HepG2 (cell line): ENCODE data around the gene PTRHD1. TPM values are rescaled to one million over a fixed set of nuclear protein-coding genes. Genes with fewer than 3 reads are reported as not detected.
A peak's percentile ranks its signal among the peaks of the same experiment; 100 is the strongest.

Source experiments
- AKAP8 ChIP-seq: sonication (generic); formaldehyde crosslinking; IDR thresholded peaks from 2 replicates; pipeline ENCODE4 v1.5.1; 2020; ENCODE audit warnings: mild to moderate bottlenecking, missing genetic modification reagents
- BCLAF1 ChIP-seq: fragments of 450-650 bp; IDR thresholded peaks from 2 replicates; pipeline ENCODE4 v1.6.1; 2017; ENCODE audit warnings: mild to moderate bottlenecking
- DNMT1 ChIP-seq: sonication (generic); formaldehyde crosslinking; IDR thresholded peaks from 2 replicates; pipeline ENCODE4 v1.5.1; 2020; ENCODE audit warnings: mild to moderate bottlenecking, missing genetic modification reagents
- FOXP4 ChIP-seq: sonication (generic); formaldehyde crosslinking; IDR thresholded peaks from 2 replicates; pipeline ENCODE4 v1.4.0; 2020; ENCODE audit warnings: missing genetic modification reagents
- GTF2F1 ChIP-seq: fragments of 150-350 bp; IDR thresholded peaks from 2 replicates; pipeline ENCODE4 v1.6.1; 2014; ENCODE audit warnings: low read length
- MTF1 ChIP-seq: sonication (generic); formaldehyde crosslinking; IDR thresholded peaks from 2 replicates; pipeline ENCODE4 v1.5.0; 2020; ENCODE audit warnings: missing genetic modification reagents
- NCOA1 ChIP-seq: sonication (generic); formaldehyde crosslinking; IDR thresholded peaks from 2 replicates; pipeline ENCODE4 v1.9.0; 2021; ENCODE audit warnings: missing genetic modification reagents
- PPARG ChIP-seq: conservative IDR thresholded peaks from 2 replicates; pipeline ENCODE4 v1.6.1; 2016; ENCODE audit warnings: missing biosample characterization, missing genetic modification reagents
- TBX2 ChIP-seq: sonication (generic); formaldehyde crosslinking; IDR thresholded peaks from 2 replicates; pipeline ENCODE4 v1.5.0; 2020; ENCODE audit warnings: missing genetic modification reagents, mild to moderate bottlenecking, borderline replicate concordance
- XRCC5 ChIP-seq: fragments of 200-400 bp; formaldehyde crosslinking; optimal IDR thresholded peaks from 2 replicates; pipeline ENCODE3; 2017; ENCODE audit warnings: mild to moderate bottlenecking, low read length
- ZBTB43 ChIP-seq: sonication (generic); formaldehyde crosslinking; conservative IDR thresholded peaks from 2 replicates; pipeline ENCODE4 v1.4.0; 2020; ENCODE audit warnings: missing genetic modification reagents
- ZBTB49 ChIP-seq: sonication (generic); formaldehyde crosslinking; IDR thresholded peaks from 2 replicates; pipeline ENCODE4 v1.4.0; 2020; ENCODE audit warnings: missing genetic modification reagents, borderline replicate concordance
- ZNF180 ChIP-seq: sonication (generic); formaldehyde crosslinking; IDR thresholded peaks from 2 replicates; pipeline ENCODE4 v1.4.0; 2020; ENCODE audit warnings: low read depth, missing genetic modification reagents, borderline replicate concordance
- ZNF235 ChIP-seq: sonication (generic); formaldehyde crosslinking; IDR thresholded peaks from 2 replicates; pipeline ENCODE4 v1.8.1; 2023; ENCODE audit warnings: mild to moderate bottlenecking, missing genetic modification reagents, borderline replicate concordance
- ZNF446 ChIP-seq: sonication (generic); formaldehyde crosslinking; IDR thresholded peaks from 2 replicates; pipeline ENCODE4 v1.5.0; 2020; ENCODE audit warnings: mild to moderate bottlenecking, missing genetic modification reagents
- ZNF501 ChIP-seq: sonication (generic); formaldehyde crosslinking; IDR thresholded peaks from 2 replicates; pipeline ENCODE4 v1.5.1; 2020; ENCODE audit warnings: mild to moderate bottlenecking, moderate library complexity, missing genetic modification reagents
- ZNF703 ChIP-seq: sonication (generic); formaldehyde crosslinking; IDR thresholded peaks from 2 replicates; pipeline ENCODE4 v1.5.1; 2020; ENCODE audit warnings: missing genetic modification reagents, mild to moderate bottlenecking, moderate library complexity, borderline replicate concordance
- polyA plus RNA-seq, 8 experiments: library from polyadenylated mRNA; depleted of rRNA in 3 of 8; stranded (reverse) in 7 of 8; unstranded in 1 of 8; fragments of >200 nt; fragmentation: Illumina TruSeq in 4 of 8; extraction: Trizol in 4 of 8; gene quantifications; 2 replicates each; pipeline versions ENCODE4 v1.2.1 to v1.2.3, GENCODE V29; 2011 to 2016; ENCODE audit warnings: low read depth in 4 of 8, missing spikeins in 1 of 8, mixed read lengths in 1 of 8; ENCODE audit not compliant: insufficient read depth in 1 of 8
- total RNA-seq, 5 experiments: library from RNA; depleted of rRNA; stranded (reverse); fragments of >200 nt; fragmentation: Illumina TruSeq; extraction: Trizol; gene quantifications; 2 replicates each; pipeline ENCODE4 v1.2.3, GENCODE V29; 2016; ENCODE audit warnings: low read depth in 1 of 5

The PTRHD1 gene
- total and polyA plus RNA-seq, 2 of the 13 experiments (the other 11 are each of a cell fraction or from before 2014, with no cell fraction given), result 72.6 to 90.8 TPM

GRCh38 chr2:24827321-24828237 lies 34.4 kb upstream of the PTRHD1 start (continued):
- TF ChIP-seq BCLAF1, result no peak
- TF ChIP-seq GTF2F1, result no peak
- no peak for TF ChIP-seq FOXP4 (CRISPR knock-in tag)
- peak; percentile 97 for TF ChIP-seq XRCC5
- 0 out of 2 replicates have a peak, but pooled peaks have one; percentile 23 for TF ChIP-seq ZBTB43
- peak; percentile 51; the same call in 1 of the 2 replicates for TF ChIP-seq DNMT1 (CRISPR knock-in tag)
- no peak for TF ChIP-seq ZNF703 (CRISPR knock-in tag)
- no peak for TF ChIP-seq MTF1 (CRISPR knock-in tag)
- peak; percentile 91; the same call in 1 of the 2 replicates for TF ChIP-seq AKAP8 (CRISPR knock-in tag)
- 0 out of 2 replicates have a peak, but pooled peaks have one; percentile 20 for TF ChIP-seq ZNF446 (CRISPR knock-in tag)
- peak; percentile 54; the same call in 1 of the 2 replicates for TF ChIP-seq TBX2
- TF ChIP-seq NCOA1 (CRISPR knock-in tag), result no peak
- TF ChIP-seq ZBTB49 (CRISPR knock-in tag), result no peak
- peak; percentile 39; the same call in 1 of the 2 replicates for TF ChIP-seq PPARG
- TF ChIP-seq ZNF180 (CRISPR knock-in tag), result no peak
- no peak for TF ChIP-seq ZNF235 (CRISPR knock-in tag)
- TF ChIP-seq ZNF501 (CRISPR knock-in tag), result peak; percentile 85
